Esophagus squamous epithelium (tissue), 5 donors: ENCODE measurements around the gene MED8. TPM values are rescaled to one million over a fixed set of nuclear protein-coding genes. Genes with fewer than 3 reads are reported as not detected.

Experiments
- DNase-seq: peaks from one replicate; lab custom pipeline; 2025; lab: John Stamatoyannopoulos, UW
- H3K27ac ChIP-seq, 4 donors: fragments of 200-600 bp; sonication (generic); one replicate each; pipeline ENCODE4 v1.5.1; 2016 to 2019; ENCODE audit warnings: mild to moderate bottlenecking in 1 of 4
- H3K27me3 ChIP-seq, 4 donors: fragments of 200-600 bp; sonication (generic); 1 replicate in 3 of 4; 2 replicates in 1 of 4; pipeline versions ENCODE4 v1.5.1 to v1.6.0; 2017 to 2021; ENCODE audit warnings: antibody characterized with exemption in 1 of 4
- H3K36me3 ChIP-seq, 3 donors: fragments of 200-600 bp; sonication (generic); one replicate each; pipeline ENCODE4 v1.5.1; 2016 to 2019
- H3K4me1 ChIP-seq, 3 donors: fragments of 200-600 bp; sonication (generic); one replicate each; pipeline ENCODE4 v1.5.1; 2017 to 2019
- H3K4me3 ChIP-seq, 4 donors: fragments of 200-600 bp; sonication (generic); 1 replicate in 3 of 4; 2 replicates in 1 of 4; pipeline ENCODE4 v1.5.1; 2016 to 2019; ENCODE audit warnings: mild to moderate bottlenecking in 2 of 4, moderate library complexity in 1 of 4
- H3K9me3 ChIP-seq, 3 donors: fragments of 200-600 bp; sonication (generic); one replicate each; pipeline ENCODE4 v1.5.1; 2016 to 2019
- POLR2A ChIP-seq, 4 donors: fragments of 450-650 bp; IDR thresholded peaks; one replicate each; pipeline ENCODE4 v1.6.1; 2017; ENCODE audit warnings: antibody characterized with exemption in 4 of 4, mild to moderate bottlenecking in 4 of 4, moderate library complexity in 3 of 4
- WGBS, 2 donors: methylation state at CpG; one replicate each; pipeline ENCODE4 v1.1.5; 2018; 5-methylcytosine and 5-hydroxymethylcytosine counted together
- intact Hi-C: fragments of 100-400 bp; cut with DNase I; formaldehyde crosslinking; loops from one replicate; pipeline ENCODE4 v1.15.0; 2022
- total RNA-seq, 4 donors: library from RNA; depleted of rRNA; stranded (reverse); fragments of >200 nt; gene quantifications; one replicate each; pipeline ENCODE4 v1.1.0, GENCODE V29; 2016
- TF ChIP-seq, protein P1 (sequence below), 6 experiments: fragments of 450-650 bp in 4 of 6; fragments of 200-600 bp in 2 of 6; sonication (generic) in 2 of 6; IDR thresholded peaks; one replicate each; pipeline ENCODE4 v1.5.1; 2016 to 2019; ENCODE audit warnings: antibody characterized with exemption in 6 of 6, mild to moderate bottlenecking in 4 of 6, moderate library complexity in 4 of 6
- donor health status: DM: yes; HTN: yes; CAD: no.

The MED8 gene
- total RNA-seq, 4 donors from 2014 or later, result 34.5 to 60.1 (median 38.6) TPM

DNA sequence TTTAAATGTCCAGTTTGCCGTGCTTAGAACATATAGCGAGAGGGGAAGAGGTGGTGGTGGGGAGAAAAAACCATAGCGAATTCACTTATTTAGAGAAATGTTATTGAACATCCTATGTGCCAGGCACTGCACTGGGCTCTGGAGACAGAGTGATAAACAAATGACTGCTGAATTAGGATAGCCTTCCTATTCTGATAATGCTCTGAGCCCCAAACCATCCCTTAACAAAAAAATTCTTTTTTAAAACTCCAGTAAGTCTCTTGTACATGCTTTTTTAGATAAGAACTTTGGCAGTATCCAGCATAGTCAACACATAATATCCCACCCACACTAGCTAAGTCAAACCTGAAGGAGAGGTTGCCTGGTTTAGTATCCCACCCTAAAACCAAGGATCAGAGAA, 8.6 kb upstream of the MED8 start:
- 94 to 95% methylated on average over 3 of the region's 3 CpGs for WGBS, 2 donors

DNA sequence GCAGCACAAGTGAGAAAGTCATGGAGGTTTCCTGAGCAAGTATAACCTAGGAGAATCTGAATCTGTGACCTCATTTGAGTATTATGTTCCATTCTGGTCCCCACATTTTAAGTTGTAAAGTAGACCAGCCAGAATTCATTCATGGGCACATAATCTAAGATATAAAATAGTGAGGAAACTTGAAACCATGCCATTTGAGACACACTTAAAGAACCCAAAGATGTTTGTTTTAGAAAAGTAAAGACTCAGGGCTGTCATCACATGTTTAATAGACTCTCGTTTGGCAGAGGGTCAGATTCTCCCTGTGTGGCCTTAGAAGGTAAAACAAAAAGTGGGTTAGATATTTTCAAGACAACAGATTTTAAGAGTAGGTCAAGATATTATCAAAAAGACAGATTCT, 6.5 kb upstream of the MED8 start:
- WGBS, 2 donors, result 44 to 47% methylated on average over 1 of the region's 1 CpG

More for the DNA sequence above, 8.6 kb upstream of the MED8 start:
- no peak for DNase-seq
- no peaks in the 10 kb centered on the region for H3K27me3 ChIP-seq
- TF ChIP-seq, protein P1, sequence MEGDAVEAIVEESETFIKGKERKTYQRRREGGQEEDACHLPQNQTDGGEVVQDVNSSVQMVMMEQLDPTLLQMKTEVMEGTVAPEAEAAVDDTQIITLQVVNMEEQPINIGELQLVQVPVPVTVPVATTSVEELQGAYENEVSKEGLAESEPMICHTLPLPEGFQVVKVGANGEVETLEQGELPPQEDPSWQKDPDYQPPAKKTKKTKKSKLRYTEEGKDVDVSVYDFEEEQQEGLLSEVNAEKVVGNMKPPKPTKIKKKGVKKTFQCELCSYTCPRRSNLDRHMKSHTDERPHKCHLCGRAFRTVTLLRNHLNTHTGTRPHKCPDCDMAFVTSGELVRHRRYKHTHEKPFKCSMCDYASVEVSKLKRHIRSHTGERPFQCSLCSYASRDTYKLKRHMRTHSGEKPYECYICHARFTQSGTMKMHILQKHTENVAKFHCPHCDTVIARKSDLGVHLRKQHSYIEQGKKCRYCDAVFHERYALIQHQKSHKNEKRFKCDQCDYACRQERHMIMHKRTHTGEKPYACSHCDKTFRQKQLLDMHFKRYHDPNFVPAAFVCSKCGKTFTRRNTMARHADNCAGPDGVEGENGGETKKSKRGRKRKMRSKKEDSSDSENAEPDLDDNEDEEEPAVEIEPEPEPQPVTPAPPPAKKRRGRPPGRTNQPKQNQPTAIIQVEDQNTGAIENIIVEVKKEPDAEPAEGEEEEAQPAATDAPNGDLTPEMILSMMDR (IDR thresholded peaks at IDR 0.05), result no peak
- TF ChIP-seq POLR2A (IDR thresholded peaks at IDR 0.05), result no peak
- no peaks in the 10 kb centered on the region for H3K9me3 ChIP-seq
- no peak overlapping the region for H3K27ac ChIP-seq
- peaks cover 0 to 49% (median 7%) of the 10 kb centered on the region in 3 donors for H3K36me3 ChIP-seq
- peaks cover 0 to 15% (median 0%) of the 10 kb centered on the region in 3 donors for H3K4me1 ChIP-seq
- intact Hi-C loops, result no loop called here
- H3K4me3 ChIP-seq, result no peak overlapping the region

DNA sequence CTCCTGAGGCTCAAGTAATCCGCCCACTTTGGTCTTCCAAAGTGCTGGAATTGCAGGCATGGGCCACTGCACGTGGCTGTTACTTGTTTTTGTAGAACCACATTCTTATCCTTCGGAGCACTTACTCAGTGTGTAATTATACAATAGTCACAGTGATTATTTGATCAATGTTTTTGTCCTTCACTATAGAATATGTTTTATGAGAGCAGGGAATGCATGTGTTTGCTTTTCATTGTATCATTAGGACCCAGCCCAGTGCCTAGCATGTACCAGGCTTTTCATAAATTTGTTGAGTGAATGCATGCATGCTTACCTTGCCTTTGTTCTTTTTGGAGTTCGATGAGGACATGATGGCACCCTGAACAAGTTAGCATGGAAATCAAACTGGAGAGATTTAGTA, 5.9 kb upstream of the MED8 start:
- no peak for TF ChIP-seq POLR2A (IDR thresholded peaks at IDR 0.05)
- TF ChIP-seq, protein P1 (IDR thresholded peaks at IDR 0.05), result no peak
- no peak for DNase-seq
- H3K4me1 ChIP-seq, result peaks cover 6 to 25% (median 9%) of the 10 kb centered on the region in 3 donors
- intact Hi-C loops, result no loop called here
- H3K4me3 ChIP-seq, result no peak overlapping the region
- peaks cover 0 to 38% (median 0%) of the 10 kb centered on the region in 3 donors for H3K36me3 ChIP-seq
- 64 to 78% methylated on average over 4 of the region's 4 CpGs for WGBS, 2 donors
- no peaks in the 10 kb centered on the region for H3K27me3 ChIP-seq
- H3K27ac ChIP-seq, result no peak overlapping the region
- H3K9me3 ChIP-seq, result no peaks in the 10 kb centered on the region

More for the DNA sequence above, 6.5 kb upstream of the MED8 start:
- Histone ChIP-seq H3K9me3 (no peaks in the 10 kb centered on the region), H3K27me3 (no peaks in the 10 kb centered on the region), H3K4me1 (peaks cover under 1 to 20% (median 4%) of the 10 kb centered on the region in 3 donors), H3K36me3 (peaks cover 0 to 43% (median 0%) of the 10 kb centered on the region in 3 donors), H3K4me3 (no peak overlapping the region), H3K27ac (no peak overlapping the region)
- TF ChIP-seq, protein P1 (IDR thresholded peaks at IDR 0.05), result no peak
- no peak for TF ChIP-seq POLR2A (IDR thresholded peaks at IDR 0.05)
- DNase-seq, result no peak
- intact Hi-C loops, result no loop called here

DNA sequence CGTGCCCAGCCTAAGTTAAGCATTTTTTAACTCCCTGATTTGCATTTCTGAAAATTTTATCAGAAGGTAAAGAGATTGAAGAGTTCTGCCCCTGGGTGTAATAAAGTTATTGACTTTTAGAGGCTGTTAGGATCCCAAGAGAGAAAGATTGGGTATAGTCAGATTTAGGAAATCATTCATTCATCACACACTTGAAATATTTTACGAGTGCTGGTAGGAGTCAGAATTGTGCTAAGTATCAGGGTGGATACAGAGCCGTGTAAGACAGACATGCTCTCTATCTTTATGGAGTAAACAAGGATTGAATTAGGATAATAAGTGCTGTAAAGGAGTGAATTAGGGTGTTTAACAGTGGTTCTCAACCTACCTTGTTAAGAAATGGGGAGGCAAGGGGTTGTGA, 3.1 kb upstream of the MED8 start:
- H3K4me3 ChIP-seq, result no peak overlapping the region
- intact Hi-C loops, result no loop called here
- H3K9me3 ChIP-seq, result no peaks in the 10 kb centered on the region
- 78 to 79% methylated on average over 3 of the region's 3 CpGs for WGBS, 2 donors
- peaks cover 0 to 39% (median 0%) of the 10 kb centered on the region in 3 donors for H3K36me3 ChIP-seq
- H3K27me3 ChIP-seq, result no peaks in the 10 kb centered on the region
- H3K4me1 ChIP-seq, result peaks cover 23 to 40% (median 24%) of the 10 kb centered on the region in 3 donors
- DNase-seq, result no peak
- no peak for TF ChIP-seq POLR2A (IDR thresholded peaks at IDR 0.05)
- TF ChIP-seq, protein P1 (IDR thresholded peaks at IDR 0.05), result no peak
- H3K27ac ChIP-seq, result no peak overlapping the region

DNA sequence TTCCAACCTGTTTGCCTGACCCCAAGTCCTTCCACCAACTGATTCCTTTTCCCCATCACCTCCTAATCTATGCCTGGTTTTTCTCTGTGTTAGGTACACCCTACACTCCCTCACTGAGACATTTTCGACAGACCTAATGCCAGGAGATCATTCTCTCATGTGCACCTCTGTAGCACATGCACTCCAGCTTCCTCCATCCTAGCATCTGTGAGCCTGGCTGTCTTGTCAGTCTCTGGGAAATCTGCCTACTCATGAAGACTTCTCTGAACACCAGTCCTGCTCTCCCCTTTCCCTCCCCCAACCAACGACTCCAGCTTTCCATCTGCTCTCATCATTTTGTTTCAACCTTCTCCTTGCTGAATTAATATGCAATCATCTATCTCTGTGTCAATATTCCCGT, 987 bp downstream of the MED8 start:
- Histone ChIP-seq H3K27me3 (no peaks in the 10 kb centered on the region), H3K4me3 (peak overlapping the region; percentile 75 to 98 (median 96)), H3K4me1 (peaks cover 23 to 42% (median 24%) of the 10 kb centered on the region in 3 donors), H3K9me3 (no peaks in the 10 kb centered on the region), H3K36me3 (peaks cover 23 to 43% (median 30%) of the 10 kb centered on the region in 3 donors), H3K27ac (peak overlapping the region; percentile 91 to 97 (median 94))
- no peak for DNase-seq
- intact Hi-C loops, result no loop called here
- WGBS, 2 donors, result 36 to 51% methylated on average over 3 of the region's 3 CpGs
- TF ChIP-seq POLR2A (IDR thresholded peaks at IDR 0.05), result no peak
- TF ChIP-seq, protein P1 (IDR thresholded peaks at IDR 0.05), result no peak
